Retinal pigment epithelial cell (primary cell): ENCODE data around the gene GALNT17.
A peak's percentile ranks its signal among the peaks of the same experiment; 100 is the strongest.
"Not testable (repeated sequence)": the region's sequence is repeated elsewhere in the genome, so short reads cannot be mapped to it uniquely, and the experiment has no call there.

Experiments used
- DNase-seq: peaks from one replicate; pipeline ENCODE4 v3.0.0-alpha.2; 2010; ENCODE audit warnings: low read depth
- H3K4me3 ChIP-seq: 2 replicates; pipeline ENCODE4 v1.5.1; 2011; ENCODE audit warnings: mild to moderate bottlenecking, low read length, control low read depth, moderate library complexity
- CTCF ChIP-seq: conservative IDR thresholded peaks from 2 replicates; pipeline ENCODE4 v1.5.1; 2011; ENCODE audit warnings: low read depth, low read length, control low read depth, inconsistent platforms

The GALNT17 gene

GRCh38 chr7:71718563-71718962, 586.6 kb downstream of the GALNT17 start:
- DNase-seq: no peak
- H3K4me3 ChIP-seq: no peak overlapping the region
- no peak for TF ChIP-seq CTCF

GRCh38 chr7:71721742-71722141, 589.8 kb downstream of the GALNT17 start:
- DNase-seq: no peak
- no peak for TF ChIP-seq CTCF
- no peak overlapping the region for H3K4me3 ChIP-seq

GRCh38 chr7:71723859-71724258, 591.9 kb downstream of the GALNT17 start:
- no peak for TF ChIP-seq CTCF
- H3K4me3 ChIP-seq: no peak overlapping the region
- no peak for DNase-seq

- H3K4me3 ChIP-seq: no peak overlapping the region
- DNase-seq: no peak
- TF ChIP-seq CTCF: no peak
These were observed 595.4 kb downstream of the GALNT17 start for GRCh38 chr7:71727347-71727746.

- no peak for DNase-seq
- no peak overlapping the region for H3K4me3 ChIP-seq
- no peak for TF ChIP-seq CTCF
These were observed 599.8 kb downstream of the GALNT17 start for GRCh38 chr7:71731740-71732139.

- no peak overlapping the region for H3K4me3 ChIP-seq
- TF ChIP-seq CTCF: peak; percentile 80
- DNase-seq: peak; percentile 10
These were observed 601.3 kb downstream of the GALNT17 start for GRCh38 chr7:71733107-71733870.

DNA sequence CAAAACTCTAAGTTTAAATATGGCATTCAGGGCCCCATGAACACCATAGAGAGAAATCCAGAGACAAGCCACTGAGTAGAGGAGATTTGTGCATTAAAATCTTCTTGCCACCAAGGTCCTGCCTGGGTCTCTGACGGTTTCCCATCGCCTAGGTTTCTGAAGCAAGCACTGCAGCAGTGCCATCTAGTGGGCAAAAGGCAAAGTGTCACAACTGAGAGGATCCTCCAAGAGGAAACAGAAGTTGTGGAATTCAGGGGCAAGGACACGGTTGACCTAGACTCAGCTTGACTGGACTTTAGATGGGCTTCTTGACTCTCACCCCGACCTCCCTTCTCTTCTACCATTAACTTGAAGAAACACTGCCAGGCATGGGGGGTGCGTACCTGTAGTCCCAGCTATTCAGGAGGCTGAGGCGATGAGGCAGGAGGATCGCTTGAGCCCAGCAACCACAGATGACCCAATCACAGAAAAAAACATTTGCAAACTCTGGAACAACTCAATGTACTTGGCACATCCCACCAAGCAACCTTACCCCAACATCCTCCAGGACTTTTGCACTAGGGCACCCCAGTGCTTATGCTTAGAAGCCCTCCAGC, 604.1 kb downstream of the GALNT17 start:
- H3K4me3 ChIP-seq: no peak overlapping the region
- peak; percentile 6 for DNase-seq
- peak; percentile 96 for TF ChIP-seq CTCF

DNA sequence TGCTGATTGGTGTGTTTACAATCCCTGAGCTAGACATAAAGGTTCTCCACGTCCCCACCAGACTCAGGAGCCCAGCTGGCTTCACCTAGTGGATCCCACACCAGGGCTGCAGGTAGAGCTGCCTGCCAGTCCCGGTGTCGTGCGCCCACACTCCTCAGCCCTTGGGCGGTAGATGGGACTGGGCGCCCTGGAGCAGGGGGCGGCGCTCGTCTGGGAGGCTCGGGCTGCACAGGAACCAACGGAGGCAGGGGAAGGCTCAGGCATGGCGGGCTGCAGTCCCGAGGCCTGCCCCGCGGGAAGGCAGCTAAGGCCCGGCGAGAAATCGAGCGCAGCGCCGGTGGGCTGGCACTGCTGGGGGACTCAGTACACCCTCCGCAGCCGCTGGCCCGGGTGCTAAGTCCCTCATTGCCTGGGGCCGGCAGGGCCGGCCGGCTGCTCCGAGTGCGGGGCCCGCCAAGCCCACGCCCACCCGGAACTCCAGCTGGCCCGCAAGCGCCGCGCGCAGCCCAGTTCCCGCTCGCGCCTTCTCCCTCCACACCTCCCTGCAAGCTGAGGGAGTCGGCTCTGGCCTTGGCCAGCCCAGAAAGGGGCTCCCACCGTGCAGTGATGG, 606.1 kb downstream of the GALNT17 start:
- not testable (repeated sequence) for H3K4me3 ChIP-seq, DNase-seq
